PFSK-1 (cell line): ENCODE measurements around the gene TRIP4.

ENCODE experiments used
- FOXP2 ChIP-seq: optimal IDR thresholded peaks from 2 replicates; pipeline ENCODE3; 2011; ENCODE audit warnings: borderline replicate concordance, control low read depth, inconsistent platforms; ENCODE audit not compliant: insufficient read depth; ENCODE audit errors: extremely low read length, extremely low read depth
- POLR2AphosphoS5 ChIP-seq: IDR thresholded peaks from 2 replicates; pipeline ENCODE4 v1.6.1; 2012; ENCODE audit warnings: low read depth, mild to moderate bottlenecking, control low read depth, low read length, moderate library complexity
- REST ChIP-seq, 2 experiments: IDR thresholded peaks; 2 replicates each; pipeline versions ENCODE4 v1.6.1 to v1.8.0; 2011 to 2012; ENCODE audit warnings: low read depth in 2 of 2, low read length in 2 of 2, control low read depth in 1 of 2, inconsistent platforms in 1 of 2, mild to moderate bottlenecking in 1 of 2, moderate library complexity in 1 of 2; ENCODE audit not compliant: insufficient read depth in 1 of 2
- SIN3A ChIP-seq: IDR thresholded peaks from 2 replicates; pipeline ENCODE4 v1.6.1; 2012; ENCODE audit warnings: mild to moderate bottlenecking, low read length, moderate library complexity, borderline replicate concordance; ENCODE audit not compliant: insufficient read depth
- TAF1 ChIP-seq: IDR thresholded peaks from 2 replicates; pipeline ENCODE4 v1.6.1; 2012; ENCODE audit warnings: low read length, control low read depth, borderline replicate concordance; ENCODE audit not compliant: insufficient read depth

GRCh38 chr15:64398575-64398974, 10.9 kb downstream of the TRIP4 start:
- TF ChIP-seq FOXP2 (no peak), REST (IDR thresholded peaks at IDR 0.05; ENCODE audit: insufficient read depth in 1 of 2, low read depth in 2 of 2, low read length in 2 of 2) (no peak), POLR2AphosphoS5 (no peak), TAF1 (no peak), SIN3A (no peak)
